H1 (cell line): ENCODE results near the gene MASP1. TPM values are rescaled to one million over a fixed set of nuclear protein-coding genes. Genes with fewer than 3 reads are reported as not detected.

Experiments used
- CTCF ChIA-PET: fragments of 300-600 bp; sonication (Branson Sonifier 250); formaldehyde crosslinking; loops from one replicate; lab custom pipeline; 2021; ENCODE audit not compliant: partially characterized antibody; lab: Charles Lee
- POLR2A ChIA-PET: fragments of 300-600 bp; sonication (Branson Sonifier 250); formaldehyde crosslinking; loops from one replicate; lab custom pipeline; 2021; ENCODE audit warnings: inconsistent platforms; ENCODE audit not compliant: partially characterized antibody; lab: Charles Lee
- DNase-seq, 2 experiments: peaks; one replicate each; pipeline versions ENCODE4 v3.0.0 to v3.0.0-alpha.2; 2010 to 2022; ENCODE audit warnings: low spot score in 2 of 2, low read depth in 1 of 2, mixed read lengths in 1 of 2
- FAIRE-seq: peaks from 2 replicates; lab custom pipeline; 2011; peaks lifted over from hg19 to GRCh38; lab: Jason Lieb, UNC
- H2AFZ ChIP-seq: 2 replicates; pipeline ENCODE4 v1.8.1; 2012; ENCODE audit warnings: low read length, inconsistent platforms
- H2AK5ac ChIP-seq: 2 replicates; pipeline ENCODE4 v1.6.1; 2013; ENCODE audit warnings: low read depth, low read length
- H2BK120ac ChIP-seq: replicated peaks from 2 replicates; pipeline ENCODE3; 2013; ENCODE audit warnings: low read depth, low read length, inconsistent platforms
- H2BK12ac ChIP-seq: 2 replicates; pipeline ENCODE4 v1.6.1; 2013; ENCODE audit warnings: low read depth, low read length
- H2BK15ac ChIP-seq: 2 replicates; pipeline ENCODE4 v1.6.1; 2013; ENCODE audit warnings: low read length
- H2BK20ac ChIP-seq: 2 replicates; pipeline ENCODE4 v1.6.1; 2013; ENCODE audit warnings: low read length
- H2BK5ac ChIP-seq: 2 replicates; pipeline ENCODE4 v1.6.1; 2013; ENCODE audit warnings: low read depth, low read length
- H3K14ac ChIP-seq: 2 replicates; pipeline ENCODE4 v1.6.1; 2013; ENCODE audit warnings: inconsistent platforms; ENCODE audit not compliant: insufficient read length
- H3K18ac ChIP-seq: 2 replicates; pipeline ENCODE4 v1.6.1; 2013; ENCODE audit warnings: low read length; ENCODE audit errors: extremely low read depth
- H3K23ac ChIP-seq: 2 replicates; pipeline ENCODE4 v1.6.1; 2013; ENCODE audit warnings: inconsistent platforms; ENCODE audit not compliant: insufficient read length
- H3K23me2 ChIP-seq: 2 replicates; pipeline ENCODE4 v1.6.1; 2013; ENCODE audit warnings: low read depth, low read length
- H3K27ac ChIP-seq: 2 replicates; pipeline ENCODE4 v1.6.1; 2011; ENCODE audit warnings: low read depth, low read length, inconsistent platforms
- H3K27me3 ChIP-seq, 4 experiments: replicated peaks in 1 of 4; 1 replicate in 1 of 4; 2 replicates in 3 of 4; pipeline versions ENCODE4 v1.6.1 to v1.8.1; 2011 to 2013; ENCODE audit warnings: low read length in 3 of 4, mild to moderate bottlenecking in 3 of 4, inconsistent platforms in 2 of 4, mixed read lengths in 2 of 4, moderate library complexity in 1 of 4; ENCODE audit not compliant: control insufficient read depth in 3 of 4, insufficient read depth in 3 of 4; ENCODE audit errors: extremely low read depth in 1 of 4
- H3K36me3 ChIP-seq, 4 experiments: 2 replicates each; pipeline versions ENCODE4 v1.6.1 to v1.8.1; 2011 to 2013; ENCODE audit warnings: mild to moderate bottlenecking in 4 of 4, low read length in 3 of 4, moderate library complexity in 2 of 4, control low read depth in 1 of 4, inconsistent platforms in 1 of 4; ENCODE audit not compliant: insufficient read depth in 4 of 4, control insufficient read depth in 2 of 4
- H3K4ac ChIP-seq: replicated peaks from 2 replicates; pipeline ENCODE3; 2013; ENCODE audit warnings: low read length, low read depth, mixed read lengths, inconsistent platforms; ENCODE audit not compliant: insufficient read length
- H3K4me1 ChIP-seq, 4 experiments: replicated peaks in 1 of 4; 1 replicate in 1 of 4; 2 replicates in 3 of 4; pipeline versions ENCODE4 v1.6.1 to v1.8.1; 2011 to 2013; ENCODE audit warnings: low read length in 3 of 4, inconsistent platforms in 2 of 4, mixed read lengths in 1 of 4; ENCODE audit not compliant: insufficient read depth in 4 of 4, control insufficient read depth in 3 of 4
- H3K4me2 ChIP-seq, 2 experiments: 2 replicates each; pipeline versions ENCODE4 v1.6.1 to v1.8.1; 2011 to 2013; ENCODE audit warnings: low read depth in 2 of 2, low read length in 2 of 2, control low read depth in 1 of 2, inconsistent platforms in 1 of 2, mild to moderate bottlenecking in 1 of 2; ENCODE audit not compliant: insufficient read depth in 1 of 2
- H3K4me3 ChIP-seq, 4 experiments: fragments of 200-600, 300-600 bp in 1 of 4; sonication (generic), shearing (Covaris generic), sonication (Bioruptor Twin) in 1 of 4; 2 replicates each; pipeline versions ENCODE4 v1.5.1 to v1.8.1; 2011 to 2016; ENCODE audit warnings: low read length in 4 of 4, low read depth in 3 of 4, control low read depth in 2 of 4, inconsistent platforms in 2 of 4, mild to moderate bottlenecking in 2 of 4, mixed read lengths in 1 of 4, moderate library complexity in 1 of 4; ENCODE audit not compliant: insufficient read depth in 2 of 4; ENCODE audit errors: extremely low read depth in 1 of 4
- H3K56ac ChIP-seq: replicated peaks from 2 replicates; pipeline ENCODE3; 2013; ENCODE audit warnings: low read depth, mild to moderate bottlenecking, mixed read lengths, low read length, inconsistent platforms; ENCODE audit not compliant: insufficient read length
- H3K79me1 ChIP-seq: 2 replicates; pipeline ENCODE4 v1.6.1; 2013; ENCODE audit warnings: low read depth, low read length, control low read depth
- H3K79me2 ChIP-seq, 2 experiments: 2 replicates each; pipeline versions ENCODE4 v1.6.1 to v1.8.1; 2012 to 2013; ENCODE audit warnings: low read length in 2 of 2, mild to moderate bottlenecking in 2 of 2, inconsistent platforms in 1 of 2; ENCODE audit not compliant: insufficient read depth in 2 of 2, control insufficient read depth in 1 of 2
- H3K9ac ChIP-seq, 4 experiments: replicated peaks in 1 of 4; 1 replicate in 1 of 4; 2 replicates in 3 of 4; pipeline versions ENCODE4 v1.6.1 to v1.8.1; 2011 to 2013; ENCODE audit warnings: low read depth in 3 of 4, low read length in 3 of 4, control low read depth in 2 of 4, mild to moderate bottlenecking in 2 of 4, moderate library complexity in 2 of 4, inconsistent platforms in 1 of 4; ENCODE audit errors: extremely low read depth in 1 of 4
- H3K9me3 ChIP-seq, 2 experiments: 2 replicates each; pipeline versions ENCODE4 v1.6.1 to v1.8.1; 2012 to 2013; ENCODE audit warnings: mild to moderate bottlenecking in 2 of 2, moderate library complexity in 2 of 2, control low read depth in 1 of 2, inconsistent platforms in 1 of 2, low read depth in 1 of 2, low read length in 1 of 2, mixed read lengths in 1 of 2; ENCODE audit not compliant: insufficient read depth in 2 of 2
- H4K20me1 ChIP-seq, 2 experiments: replicated peaks in 1 of 2; 2 replicates each; pipeline versions ENCODE3 to v1.8.1; 2011 to 2013; ENCODE audit warnings: inconsistent platforms in 2 of 2, low read length in 2 of 2, mild to moderate bottlenecking in 1 of 2; ENCODE audit not compliant: insufficient read depth in 2 of 2, control insufficient read depth in 1 of 2
- H4K5ac ChIP-seq: 2 replicates; pipeline ENCODE4 v1.6.1; 2013; ENCODE audit warnings: low read length, low read depth, mixed read lengths, inconsistent platforms; ENCODE audit not compliant: insufficient read length
- H4K8ac ChIP-seq: 2 replicates; pipeline ENCODE4 v1.8.0; 2013; ENCODE audit warnings: mild to moderate bottlenecking, moderate library complexity, low read length, inconsistent platforms; ENCODE audit not compliant: insufficient read depth; ENCODE audit errors: extremely low read depth
- H4K91ac ChIP-seq: replicated peaks from 2 replicates; pipeline ENCODE3; 2013; ENCODE audit warnings: low read length, mixed read lengths, inconsistent platforms; ENCODE audit not compliant: insufficient read length
- MAFK ChIP-seq: IDR thresholded peaks from 2 replicates; pipeline ENCODE4 v1.6.1; 2012; ENCODE audit warnings: low read depth, mild to moderate bottlenecking, improper control_type of control experiment, low read length
- RXRA ChIP-seq: IDR thresholded peaks from 2 replicates; pipeline ENCODE4 v1.6.1; 2011; ENCODE audit warnings: low read depth, mild to moderate bottlenecking, low read length, moderate library complexity; ENCODE audit not compliant: insufficient read depth
- WGBS, 2 experiments: shearing (Covaris generic) in 1 of 2; methylation state at CpG; one replicate each; pipeline versions ENCODE4 v1.1.6 to v1.1.7; 2013 to 2015; ENCODE audit warnings: low lambda C conversion rate in 2 of 2, mixed read lengths in 2 of 2, inconsistent platforms in 1 of 2, low coverage in 1 of 2, missing lambda C conversion rate in 1 of 2; ENCODE audit not compliant: insufficient replicate concordance in 2 of 2, insufficient coverage in 1 of 2, insufficient read length in 1 of 2; ENCODE audit errors: extremely low coverage in 1 of 2, missing lambda C conversion rate in 1 of 2; 5-methylcytosine and 5-hydroxymethylcytosine counted together
- polyA plus RNA-seq, 7 experiments: library from polyadenylated mRNA; depleted of rRNA in 3 of 7; stranded (reverse) in 5 of 7; unstranded in 2 of 7; fragments of >200 nt in 5 of 7; fragments of 200-250 nt in 2 of 7; gene quantifications; 1 replicate in 5 of 7; 2 replicates in 1 of 7; 4 replicates in 1 of 7; pipeline versions ENCODE4 v1.2.1 to v1.2.3, GENCODE V29; 2011 to 2013; ENCODE audit warnings: missing spikeins in 2 of 7, mixed read lengths in 2 of 7
- total RNA-seq: library from RNA; stranded (reverse); fragmentation: NEBNext Ultra II Directional; extraction: Animal tissue kit (Norgen Biotek cat#: 25700); gene quantifications from 2 replicates; pipeline ENCODE4 v1.2.1, GENCODE V29; 2021

MASP1 gene
- total and polyA plus RNA-seq, 2 of the 8 experiments (the other 6 are each of a cell fraction or from before 2014, with no cell fraction given), result 2.7 to 3.5 TPM

DNA sequence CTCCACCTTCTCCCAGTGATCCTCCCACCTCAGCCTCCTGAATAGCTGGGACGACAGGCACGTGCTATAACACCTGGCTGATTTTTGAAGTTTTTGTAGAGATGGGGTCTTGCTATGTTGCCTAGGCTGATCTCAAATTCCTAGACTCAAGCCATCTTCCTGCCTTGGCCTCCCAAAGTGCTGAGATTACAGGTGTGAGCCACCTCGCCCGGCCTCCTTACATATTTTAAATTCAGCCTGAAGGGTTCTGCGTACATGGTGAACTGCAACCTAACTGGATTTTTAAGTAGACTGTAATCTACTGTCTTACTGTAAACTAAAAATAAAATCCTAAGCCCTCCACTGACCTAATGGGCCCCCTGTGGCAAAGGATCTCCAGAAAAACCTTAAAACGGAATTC, 34.1 kb downstream of the MASP1 start:
- no peaks in the 10 kb centered on the region for H3K23me2 ChIP-seq
- H3K14ac ChIP-seq, result no peak overlapping the region
- H3K36me3 ChIP-seq, result no peaks in the 10 kb centered on the region
- no peak overlapping the region for H4K5ac ChIP-seq
- CTCF ChIA-PET, result interaction anchor here (0.9 to 7.1 kb wide), 16 partner anchors 9 to 422 kb away, joined by 3 to 63 read pairs (median 13); no protein-coding TSS in a partner anchor
- no peak overlapping the region for H2BK5ac ChIP-seq
- H3K4me2 ChIP-seq, result no peak overlapping the region
- H3K9ac ChIP-seq, result no peak overlapping the region
- no peak overlapping the region for H2BK20ac ChIP-seq
- no peak overlapping the region for H4K8ac ChIP-seq
- H3K79me1 ChIP-seq, result no peaks in the 10 kb centered on the region
- H3K18ac ChIP-seq, result no peak overlapping the region
- H2BK120ac ChIP-seq, result no peak overlapping the region
- no peaks in the 10 kb centered on the region for H3K79me2 ChIP-seq
- no peak overlapping the region for H2AFZ ChIP-seq
- H3K9me3 ChIP-seq, result no peaks in the 10 kb centered on the region
- H2AK5ac ChIP-seq, result no peak overlapping the region
- FAIRE-seq (no peak), DNase-seq (no peak)
- POLR2A ChIA-PET, result no interaction called here
- H3K56ac ChIP-seq, result no peak overlapping the region
- no peak overlapping the region for H3K23ac ChIP-seq
- H3K27ac ChIP-seq, result no peak overlapping the region
- no peak overlapping the region for H2BK15ac ChIP-seq
- H4K20me1 ChIP-seq, result no peaks in the 10 kb centered on the region
- no peak overlapping the region for H4K91ac ChIP-seq
- TF ChIP-seq MAFK (no peak), RXRA (no peak)
- no peaks in the 10 kb centered on the region for H3K4me1 ChIP-seq
- H2BK12ac ChIP-seq, result no peak overlapping the region
- no peak overlapping the region for H3K4ac ChIP-seq
- WGBS, 2 experiments, result 91% methylated on average over 6 of the region's 6 CpGs; no CpG with 5 or more reads in 1 of the 2 experiments
- no peak overlapping the region for H3K4me3 ChIP-seq
- H3K27me3 ChIP-seq, result no peaks in the 10 kb centered on the region
